ENCODE measurements around the gene TPCN1.

- TF ChIP-seq ZNF138 (CRISPR knock-in tag; conservative IDR thresholded peaks at IDR 0.05) (no peak), AFF4 (CRISPR knock-in tag; IDR thresholded peaks at IDR 0.05; ENCODE audit: borderline replicate concordance) (no peak), CTCF (IDR thresholded peaks at IDR 0.05) (no peak), ETV6 (CRISPR knock-in tag; IDR thresholded peaks at IDR 0.05) (no peak), TP53 (CRISPR knock-in tag; IDR thresholded peaks at IDR 0.05) (no peak), USF2 (CRISPR knock-in tag; IDR thresholded peaks at IDR 0.05) (no peak), RELA (CRISPR knock-in tag; IDR thresholded peaks at IDR 0.05; ENCODE audit: borderline replicate concordance) (no peak), JUN (CRISPR knock-in tag; IDR thresholded peaks at IDR 0.05) (no peak), PREB (CRISPR knock-in tag; IDR thresholded peaks at IDR 0.05; ENCODE audit: borderline replicate concordance) (no peak), MLX (CRISPR knock-in tag; IDR thresholded peaks at IDR 0.05) (no peak), IRF1 (CRISPR knock-in tag; IDR thresholded peaks at IDR 0.05) (no peak), ATF1 (CRISPR knock-in tag; IDR thresholded peaks at IDR 0.05) (no peak), ELF4 (CRISPR knock-in tag; IDR thresholded peaks at IDR 0.05; ENCODE audit: low read depth) (no peak), ARID4B (CRISPR knock-in tag; IDR thresholded peaks at IDR 0.05; ENCODE audit: borderline replicate concordance) (no peak)
These were observed 24.3 kb upstream of the TPCN1 start for GRCh38 chr12:113196990-113197389.
